Measurements from ENCODE around the gene TM6SF1.
"Not testable (repeated sequence)": the region's sequence is repeated elsewhere in the genome, so short reads cannot be mapped to it uniquely, and the experiment has no call there.

TM6SF1 gene

GRCh38 chr15:83078712-83079111 lies 28.7 kb upstream of the TM6SF1 start:
- Histone ChIP-seq H3K4me2 (ENCODE audit: insufficient read depth, low read length) (no peak overlapping the region), H2AFZ (ENCODE audit: low read depth, low read length) (no peak overlapping the region), H3K4me1 (ENCODE audit: insufficient read depth, low read length) (no peaks in the 10 kb centered on the region), H3K27ac (ENCODE audit: low read length) (no peak overlapping the region), H3K79me2 (ENCODE audit: insufficient read depth, low read length) (no peaks in the 10 kb centered on the region), H3K36me3 (ENCODE audit: insufficient read depth, low read length) (no peaks in the 10 kb centered on the region), H3K9ac (ENCODE audit: low read depth, low read length) (no peak overlapping the region), H4K20me1 (ENCODE audit: insufficient read depth, low read length) (no peaks in the 10 kb centered on the region), H3K4me3 (ENCODE audit: low read depth in 1 of 2, low read length in 2 of 2) (no peak overlapping the region), H3K27me3 (ENCODE audit: insufficient read depth, low read length, poor library complexity) (peaks cover 5% of the 10 kb centered on the region), H3K9me3 (ENCODE audit: insufficient read depth, low read length, severe bottlenecking) (peaks cover under 1% of the 10 kb centered on the region)
- ATAC-seq (ENCODE audit: insufficient read depth, low read depth) = no peak
- TF ChIP-seq EZH2 (IDR thresholded peaks at IDR 0.05; ENCODE audit: borderline replicate concordance, low read depth, low read length, severe bottlenecking) = no peak
- TF ChIP-seq, protein P1, sequence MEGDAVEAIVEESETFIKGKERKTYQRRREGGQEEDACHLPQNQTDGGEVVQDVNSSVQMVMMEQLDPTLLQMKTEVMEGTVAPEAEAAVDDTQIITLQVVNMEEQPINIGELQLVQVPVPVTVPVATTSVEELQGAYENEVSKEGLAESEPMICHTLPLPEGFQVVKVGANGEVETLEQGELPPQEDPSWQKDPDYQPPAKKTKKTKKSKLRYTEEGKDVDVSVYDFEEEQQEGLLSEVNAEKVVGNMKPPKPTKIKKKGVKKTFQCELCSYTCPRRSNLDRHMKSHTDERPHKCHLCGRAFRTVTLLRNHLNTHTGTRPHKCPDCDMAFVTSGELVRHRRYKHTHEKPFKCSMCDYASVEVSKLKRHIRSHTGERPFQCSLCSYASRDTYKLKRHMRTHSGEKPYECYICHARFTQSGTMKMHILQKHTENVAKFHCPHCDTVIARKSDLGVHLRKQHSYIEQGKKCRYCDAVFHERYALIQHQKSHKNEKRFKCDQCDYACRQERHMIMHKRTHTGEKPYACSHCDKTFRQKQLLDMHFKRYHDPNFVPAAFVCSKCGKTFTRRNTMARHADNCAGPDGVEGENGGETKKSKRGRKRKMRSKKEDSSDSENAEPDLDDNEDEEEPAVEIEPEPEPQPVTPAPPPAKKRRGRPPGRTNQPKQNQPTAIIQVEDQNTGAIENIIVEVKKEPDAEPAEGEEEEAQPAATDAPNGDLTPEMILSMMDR (IDR thresholded peaks at IDR 0.05; ENCODE audit: borderline replicate concordance, extremely low read depth, low read length, poor library complexity, severe bottlenecking) = no peak
- DNase-seq = no peak

- TF ChIP-seq, protein P1 (IDR thresholded peaks at IDR 0.05; ENCODE audit: borderline replicate concordance, extremely low read depth, low read length, poor library complexity, severe bottlenecking) = no peak
- no peak for TF ChIP-seq EZH2 (IDR thresholded peaks at IDR 0.05; ENCODE audit: borderline replicate concordance, low read depth, low read length, severe bottlenecking)
Measured at GRCh38 chr15:83081256-83082014, 26.0 kb upstream of the TM6SF1 start.

GRCh38 chr15:83082730-83083386 lies 24.6 kb upstream of the TM6SF1 start:
- no peak overlapping the region for H3K4me2 ChIP-seq (ENCODE audit: insufficient read depth, low read length)
- peaks cover 3% of the 10 kb centered on the region for H3K27me3 ChIP-seq (ENCODE audit: insufficient read depth, low read length, poor library complexity)
- DNase-seq = no peak
- no peak overlapping the region for H3K9ac ChIP-seq (ENCODE audit: low read depth, low read length)
- H3K9me3 ChIP-seq (ENCODE audit: insufficient read depth, low read length, severe bottlenecking) = no peaks in the 10 kb centered on the region
- TF ChIP-seq, protein P1 (IDR thresholded peaks at IDR 0.05; ENCODE audit: borderline replicate concordance, extremely low read depth, low read length, poor library complexity, severe bottlenecking) = no peak
- TF ChIP-seq EZH2 (IDR thresholded peaks at IDR 0.05; ENCODE audit: borderline replicate concordance, low read depth, low read length, severe bottlenecking) = no peak
- H3K4me3 ChIP-seq (ENCODE audit: low read depth in 1 of 2, low read length in 2 of 2) = no peak overlapping the region
- H3K4me1 ChIP-seq (ENCODE audit: insufficient read depth, low read length) = no peaks in the 10 kb centered on the region
- H4K20me1 ChIP-seq (ENCODE audit: insufficient read depth, low read length) = no peaks in the 10 kb centered on the region
- ATAC-seq (ENCODE audit: insufficient read depth, low read depth) = no peak
- no peaks in the 10 kb centered on the region for H3K36me3 ChIP-seq (ENCODE audit: insufficient read depth, low read length)
- H3K79me2 ChIP-seq (ENCODE audit: insufficient read depth, low read length) = no peaks in the 10 kb centered on the region
- no peak overlapping the region for H3K27ac ChIP-seq (ENCODE audit: low read length)
- H2AFZ ChIP-seq (ENCODE audit: low read depth, low read length) = no peak overlapping the region

More at GRCh38 chr15:83081256-83082014, 26.0 kb upstream of the TM6SF1 start:
- Histone ChIP-seq H3K27ac (ENCODE audit: low read length) (no peak overlapping the region), H3K4me1 (ENCODE audit: insufficient read depth, low read length) (no peaks in the 10 kb centered on the region), H3K27me3 (ENCODE audit: insufficient read depth, low read length, poor library complexity) (peaks cover 5% of the 10 kb centered on the region), H3K79me2 (ENCODE audit: insufficient read depth, low read length) (no peaks in the 10 kb centered on the region), H3K4me3 (ENCODE audit: low read depth in 1 of 2, low read length in 2 of 2) (no peak overlapping the region), H3K4me2 (ENCODE audit: insufficient read depth, low read length) (no peak overlapping the region), H3K36me3 (ENCODE audit: insufficient read depth, low read length) (no peaks in the 10 kb centered on the region), H3K9me3 (ENCODE audit: insufficient read depth, low read length, severe bottlenecking) (no peaks in the 10 kb centered on the region), H2AFZ (ENCODE audit: low read depth, low read length) (no peak overlapping the region), H3K9ac (ENCODE audit: low read depth, low read length) (no peak overlapping the region), H4K20me1 (ENCODE audit: insufficient read depth, low read length) (no peaks in the 10 kb centered on the region)
- ATAC-seq (ENCODE audit: insufficient read depth, low read depth) = no peak
- no peak for DNase-seq

- not testable (repeated sequence) for H4K20me1 ChIP-seq (ENCODE audit: insufficient read depth, low read length); H3K4me1 ChIP-seq (ENCODE audit: insufficient read depth, low read length); H3K79me2 ChIP-seq (ENCODE audit: insufficient read depth, low read length); H3K4me2 ChIP-seq (ENCODE audit: insufficient read depth, low read length); H3K4me3 ChIP-seq (ENCODE audit: low read depth in 1 of 2, low read length in 2 of 2); DNase-seq; H3K27ac ChIP-seq (ENCODE audit: low read length); H3K27me3 ChIP-seq (ENCODE audit: insufficient read depth, low read length, poor library complexity); H2AFZ ChIP-seq (ENCODE audit: low read depth, low read length); H3K9me3 ChIP-seq (ENCODE audit: insufficient read depth, low read length, severe bottlenecking); ATAC-seq (ENCODE audit: insufficient read depth, low read depth); H3K36me3 ChIP-seq (ENCODE audit: insufficient read depth, low read length); H3K9ac ChIP-seq (ENCODE audit: low read depth, low read length)
Measured at GRCh38 chr15:83085461-83085860, 22.0 kb upstream of the TM6SF1 start.

- not testable (repeated sequence) for H3K79me2 ChIP-seq (ENCODE audit: insufficient read depth, low read length); H3K4me3 ChIP-seq (ENCODE audit: low read depth in 1 of 2, low read length in 2 of 2); H3K36me3 ChIP-seq (ENCODE audit: insufficient read depth, low read length); H2AFZ ChIP-seq (ENCODE audit: low read depth, low read length); H4K20me1 ChIP-seq (ENCODE audit: insufficient read depth, low read length); H3K4me1 ChIP-seq (ENCODE audit: insufficient read depth, low read length); H3K4me2 ChIP-seq (ENCODE audit: insufficient read depth, low read length); ATAC-seq (ENCODE audit: insufficient read depth, low read depth); H3K27ac ChIP-seq (ENCODE audit: low read length); H3K27me3 ChIP-seq (ENCODE audit: insufficient read depth, low read length, poor library complexity); H3K9me3 ChIP-seq (ENCODE audit: insufficient read depth, low read length, severe bottlenecking); H3K9ac ChIP-seq (ENCODE audit: low read depth, low read length); DNase-seq
Measured at GRCh38 chr15:83085864-83086552, 21.4 kb upstream of the TM6SF1 start.

All from DND-41 (cell line).